T follicular helper cell (primary cell): ENCODE data around the gene NFKB1.

Experiments used
- DNase-seq: peaks from one replicate; pipeline ENCODE4 v3.0.0-alpha.2; 2020; ENCODE audit warnings: low read depth

Gene NFKB1

GRCh38 chr4:102627831-102628523, 126.8 kb downstream of the NFKB1 start:
- DNase-seq: no peak

DNA sequence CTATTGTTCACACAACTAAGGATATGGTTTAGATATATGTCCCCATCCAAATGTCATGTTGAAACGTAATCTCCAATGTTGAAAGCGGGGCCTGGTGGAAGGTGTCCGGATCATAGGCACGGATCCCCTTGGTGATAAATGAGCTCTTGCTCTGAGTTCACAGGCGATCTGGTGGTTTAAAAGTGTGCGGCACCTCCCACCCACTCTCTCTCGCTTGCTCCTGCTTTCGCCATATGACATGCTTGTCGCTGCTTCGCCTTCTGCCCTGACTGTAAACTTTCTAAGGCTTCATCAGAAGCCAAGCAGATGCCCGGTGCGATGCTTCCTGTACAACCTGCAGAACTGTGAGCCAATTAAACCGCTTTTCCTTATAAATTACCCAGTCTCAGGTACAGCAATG, 128.5 kb downstream of the NFKB1 start:
- no peak for DNase-seq

- no peak for DNase-seq
Observed at GRCh38 chr4:102631616-102632015, 130.5 kb downstream of the NFKB1 start.

GRCh38 chr4:102632241-102633065, 131.3 kb downstream of the NFKB1 start:
- no peak for DNase-seq

DNA sequence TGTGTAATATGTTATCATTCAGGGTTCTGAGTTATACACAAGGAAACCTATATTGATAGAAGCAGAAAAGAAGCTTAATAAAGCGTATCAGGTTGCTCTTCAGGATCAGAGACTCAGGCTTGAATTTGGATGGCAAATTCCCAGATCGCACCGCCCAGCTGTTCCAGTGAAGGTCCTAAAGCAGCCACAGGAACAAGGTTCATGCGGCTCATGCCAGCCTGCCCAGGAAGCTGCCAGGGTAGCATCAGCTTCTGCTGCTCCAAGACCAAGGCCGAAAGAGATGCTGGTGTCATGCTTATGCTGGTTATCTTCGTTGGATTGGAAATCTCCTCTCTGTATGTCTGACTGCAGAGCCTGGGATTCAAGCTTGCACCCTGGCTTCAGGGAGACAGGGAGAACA, 131.9 kb downstream of the NFKB1 start:
- DNase-seq: no peak

DNA sequence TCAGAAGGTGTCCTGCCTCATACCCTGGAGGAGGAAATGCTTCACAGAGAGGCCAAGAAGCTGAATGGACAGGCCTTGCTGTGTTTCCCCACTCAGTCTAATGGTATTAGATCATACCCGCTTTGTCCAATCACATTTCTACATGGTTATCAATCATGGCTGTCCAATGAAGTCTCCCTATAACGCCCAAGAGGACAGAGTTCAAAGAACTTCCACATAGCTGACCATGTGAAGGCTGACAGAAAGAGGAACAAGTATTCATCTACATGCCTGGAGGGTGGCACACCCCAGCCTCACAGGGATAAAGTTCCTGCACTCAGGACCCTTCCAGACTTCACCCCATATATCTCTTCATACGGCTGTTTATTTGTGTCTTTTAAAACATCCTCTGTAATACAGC, 136.2 kb downstream of the NFKB1 start:
- no peak for DNase-seq

GRCh38 chr4:102638621-102639020, 137.5 kb downstream of the NFKB1 start:
- no peak for DNase-seq

DNA sequence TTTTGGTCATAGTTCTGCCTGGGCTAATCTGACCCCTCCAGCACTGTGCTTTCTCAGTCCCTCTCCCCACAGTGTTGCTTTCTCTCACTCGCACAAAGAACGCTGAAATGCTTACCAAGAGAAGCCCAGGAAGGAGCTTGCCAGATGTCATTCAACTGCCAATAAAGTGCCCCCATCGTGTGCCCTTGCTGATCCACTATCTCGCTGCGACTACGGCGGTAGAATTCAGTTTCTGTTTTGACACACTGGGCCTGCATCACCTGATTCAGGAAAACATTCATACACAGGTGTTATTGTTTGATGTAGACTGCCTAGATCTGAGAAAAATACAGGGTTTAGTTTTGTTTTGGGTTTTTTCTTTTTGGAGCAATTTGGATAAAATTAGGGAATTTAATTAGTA, 138.4 kb downstream of the NFKB1 start:
- no peak for DNase-seq

- no peak for DNase-seq
Observed at GRCh38 chr4:102640669-102641068, 139.5 kb downstream of the NFKB1 start.

- no peak for DNase-seq
Observed at GRCh38 chr4:102641793-102642192, 140.6 kb downstream of the NFKB1 start.

- DNase-seq: no peak
Observed at GRCh38 chr4:102642631-102643298, 141.6 kb downstream of the NFKB1 start.

DNA sequence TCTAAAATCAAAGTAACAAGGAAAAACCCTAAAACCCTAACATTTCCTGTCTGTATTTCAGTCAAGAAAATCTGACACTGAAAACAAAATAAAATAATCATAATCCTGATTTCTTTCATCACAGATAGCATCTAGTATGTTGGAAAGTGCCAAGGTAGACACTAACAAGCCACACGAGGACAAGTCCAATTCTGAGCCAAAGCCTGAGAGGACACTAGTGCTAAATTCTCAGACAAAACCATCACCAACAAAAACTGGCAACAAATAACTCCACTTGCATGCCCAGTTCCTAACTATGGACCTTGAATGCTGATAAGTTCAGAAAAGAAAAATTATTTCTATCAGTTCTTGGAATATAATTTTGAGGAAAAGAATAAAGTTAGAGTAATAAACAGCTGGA, 146.0 kb downstream of the NFKB1 start:
- no peak for DNase-seq

- no peak for DNase-seq
Observed at GRCh38 chr4:102657206-102657605, 156.0 kb downstream of the NFKB1 start.

GRCh38 chr4:102663073-102663472, 161.9 kb downstream of the NFKB1 start:
- no peak for DNase-seq

DNA sequence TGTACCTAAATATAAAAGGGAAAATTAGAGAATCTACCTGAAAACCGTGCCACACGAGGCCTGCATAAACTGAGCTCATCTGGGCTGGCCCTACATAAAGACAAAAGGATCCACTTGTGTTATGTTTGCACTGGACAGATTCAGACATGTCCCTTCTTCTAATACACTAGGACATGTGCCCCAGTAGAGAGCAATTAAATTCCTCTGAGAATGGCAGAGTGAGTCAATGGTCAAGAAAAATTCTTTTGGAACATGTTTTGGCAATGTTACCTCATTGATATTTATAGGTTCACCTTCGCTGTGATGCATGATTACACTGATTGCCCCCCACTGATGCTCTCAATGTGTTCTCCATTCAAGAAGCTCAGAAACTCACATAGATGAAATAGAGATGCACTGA, 164.4 kb downstream of the NFKB1 start:
- no peak for DNase-seq
